Gastrocnemius medialis (tissue), 4 donors: ENCODE data around the gene PPIE. TPM values are rescaled to one million over a fixed set of nuclear protein-coding genes. Genes with fewer than 3 reads are reported as not detected.

Experiments
- ATAC-seq, 2 donors: fragments of 150-250 bp; one replicate each; pipeline ENCODE4 v1.9.1; 2016
- DNase-seq, 2 donors: peaks; one replicate each; pipeline ENCODE4 v3.0.0-alpha.2; 2019
- H3K27ac ChIP-seq, 4 donors: fragments of 200-600 bp; sonication (generic); 1 replicate in 1 of 4; 2 replicates in 3 of 4; pipeline ENCODE4 v1.5.1; 2016 to 2018; ENCODE audit warnings: mild to moderate bottlenecking in 2 of 4, moderate library complexity in 1 of 4
- H3K27me3 ChIP-seq, 3 donors: fragments of 200-600 bp; sonication (generic) in 2 of 3; 1 replicate in 1 of 3; 2 replicates in 2 of 3; pipeline versions ENCODE4 v1.5.1 to v1.6.0; 2016 to 2019; ENCODE audit warnings: mild to moderate bottlenecking in 1 of 3, moderate library complexity in 1 of 3
- H3K36me3 ChIP-seq, 2 donors: fragments of 200-600 bp; sonication (generic) in 1 of 2; one replicate each; pipeline ENCODE4 v1.5.1; 2017 to 2018
- H3K4me1 ChIP-seq, 2 donors: fragments of 200-600 bp; sonication (generic) in 1 of 2; one replicate each; pipeline ENCODE4 v1.5.1; 2016 to 2017; ENCODE audit warnings: mild to moderate bottlenecking in 2 of 2
- H3K4me3 ChIP-seq, 4 donors: fragments of 200-600 bp; sonication (generic) in 3 of 4; 1 replicate in 1 of 4; 2 replicates in 3 of 4; pipeline ENCODE4 v1.5.1; 2016 to 2019; ENCODE audit warnings: mild to moderate bottlenecking in 2 of 4
- H3K9me3 ChIP-seq, 3 donors: fragments of 200-600 bp; sonication (generic) in 2 of 3; 1 replicate in 1 of 3; 2 replicates in 2 of 3; pipeline ENCODE4 v1.5.1; 2016 to 2019
- CTCF ChIP-seq, 5 experiments: fragments of 450-650 bp in 3 of 5; fragments of 200-600 bp in 2 of 5; sonication (generic) in 2 of 5; IDR thresholded peaks in 4 of 5; conservative IDR thresholded peaks in 1 of 5; 1 replicate in 4 of 5; 2 replicates in 1 of 5; pipeline ENCODE4 v1.5.1; 2016 to 2019; ENCODE audit warnings: antibody characterized with exemption in 5 of 5, mild to moderate bottlenecking in 3 of 5, moderate library complexity in 3 of 5
- POLR2A ChIP-seq, 2 donors: fragments of 450-650 bp; IDR thresholded peaks; one replicate each; pipeline ENCODE4 v1.6.1; 2017; ENCODE audit warnings: antibody characterized with exemption in 2 of 2, mild to moderate bottlenecking in 2 of 2, moderate library complexity in 2 of 2
- in situ Hi-C, 4 donors: fragments of 200-750 bp; cut with MboI; loops; one replicate each; pipeline versions ENCODE4 v1.15.0 to v1.8.0; 2017; ENCODE audit warnings: low sequenced_read_pairs in 4 of 4
- intact Hi-C: fragments of 100-400 bp; cut with DNase I; formaldehyde crosslinking; loops from one replicate; pipeline ENCODE4 v1.15.1; 2023; ENCODE audit warnings: low total_unique reads
- total RNA-seq, 4 donors: library from RNA; depleted of rRNA; stranded (reverse); fragments of >200 nt; gene quantifications; one replicate each; pipeline versions ENCODE4 v1.1.0 to v1.2.3, GENCODE V29; 2016

PPIE gene
- total RNA-seq, 4 donors from 2014 or later = 22.9 to 30.1 (median 27.2) TPM

- DNase-seq (no peak), ATAC-seq (no peak)
- H3K9me3 ChIP-seq = no peaks in the 10 kb centered on the region
- no peak for TF ChIP-seq POLR2A (IDR thresholded peaks at IDR 0.05)
- peaks cover 0 to 9% (median 2%) of the 10 kb centered on the region in 3 donors for H3K27me3 ChIP-seq
- H3K36me3 ChIP-seq = no peaks in the 10 kb centered on the region
- in situ Hi-C loops = loop anchor here in 1 of 4 donors (5.0 kb wide), 1 partner anchor 70 kb away; no protein-coding TSS in a partner anchor
- H3K4me1 ChIP-seq = no peaks in the 10 kb centered on the region
- H3K27ac ChIP-seq = no peak overlapping the region
- intact Hi-C loops = no loop called here
- no peak overlapping the region for H3K4me3 ChIP-seq
Observed at GRCh38 chr1:39722495-39722894, 16.2 kb upstream of the PPIE start.

- Histone ChIP-seq H3K9me3 (no peaks in the 10 kb centered on the region), H3K27me3 (peaks cover 15 to 23% (median 23%) of the 10 kb centered on the region in 3 donors), H3K27ac (no peak overlapping the region), H3K4me1 (no peaks in the 10 kb centered on the region), H3K36me3 (no peaks in the 10 kb centered on the region), H3K4me3 (no peak overlapping the region)
- intact Hi-C loops = no loop called here
- in situ Hi-C loops = no loop called here
- TF ChIP-seq POLR2A (IDR thresholded peaks at IDR 0.05) (no peak), CTCF (IDR thresholded peaks at IDR 0.05 in 4 of 5, conservative IDR thresholded peaks at IDR 0.05 in 1 of 5) (no peak)
- DNase-seq (no peak), ATAC-seq (no peak)
Observed at GRCh38 chr1:39726600-39726999, 12.1 kb upstream of the PPIE start.

- in situ Hi-C loops (no loop called here), intact Hi-C loops (no loop called here)
- Histone ChIP-seq H3K4me1 (no peaks in the 10 kb centered on the region), H3K27me3 (peaks cover 15 to 23% (median 23%) of the 10 kb centered on the region in 3 donors), H3K9me3 (no peaks in the 10 kb centered on the region), H3K36me3 (no peaks in the 10 kb centered on the region), H3K27ac (no peak overlapping the region), H3K4me3 (no peak overlapping the region)
- ATAC-seq (no peak), DNase-seq (no peak)
- no peak for TF ChIP-seq CTCF (IDR thresholded peaks at IDR 0.05 in 4 of 5, conservative IDR thresholded peaks at IDR 0.05 in 1 of 5)
- no peak for TF ChIP-seq POLR2A (IDR thresholded peaks at IDR 0.05)
Observed at GRCh38 chr1:39727221-39727931, 11.3 kb upstream of the PPIE start.

GRCh38 chr1:39727932-39728317 is 10.8 kb upstream of the PPIE start:
- Histone ChIP-seq H3K9me3 (no peaks in the 10 kb centered on the region), H3K27me3 (peaks cover 15 to 23% (median 23%) of the 10 kb centered on the region in 3 donors), H3K27ac (no peak overlapping the region), H3K4me3 (no peak overlapping the region), H3K4me1 (peaks cover 0 to 4% of the 10 kb centered on the region in 2 donors), H3K36me3 (no peaks in the 10 kb centered on the region)
- intact Hi-C loops = no loop called here
- in situ Hi-C loops = no loop called here
- TF ChIP-seq CTCF (IDR thresholded peaks at IDR 0.05 in 4 of 5, conservative IDR thresholded peaks at IDR 0.05 in 1 of 5) (no peak), POLR2A (IDR thresholded peaks at IDR 0.05) (no peak)
- DNase-seq (no peak), ATAC-seq (no peak)

GRCh38 chr1:39729030-39729429 is 9.7 kb upstream of the PPIE start:
- TF ChIP-seq POLR2A (IDR thresholded peaks at IDR 0.05) = no peak
- no peak for TF ChIP-seq CTCF (IDR thresholded peaks at IDR 0.05 in 4 of 5, conservative IDR thresholded peaks at IDR 0.05 in 1 of 5)
- Histone ChIP-seq H3K36me3 (no peaks in the 10 kb centered on the region), H3K27me3 (peaks cover 15 to 23% (median 23%) of the 10 kb centered on the region in 3 donors), H3K9me3 (no peaks in the 10 kb centered on the region), H3K4me1 (peaks cover 6 to 14% of the 10 kb centered on the region in 2 donors), H3K4me3 (no peak overlapping the region), H3K27ac (no peak overlapping the region)
- in situ Hi-C loops = no loop called here
- intact Hi-C loops = no loop called here
- DNase-seq = no peak
- ATAC-seq = no peak
